ENCODE measurements around the gene TXNIP. TPM values are rescaled to one million over a fixed set of nuclear protein-coding genes. Genes with fewer than 3 reads are reported as not detected.

The TXNIP gene
- total RNA-seq, 1 experiment from 2014 or later, result 576 TPM

DNA sequence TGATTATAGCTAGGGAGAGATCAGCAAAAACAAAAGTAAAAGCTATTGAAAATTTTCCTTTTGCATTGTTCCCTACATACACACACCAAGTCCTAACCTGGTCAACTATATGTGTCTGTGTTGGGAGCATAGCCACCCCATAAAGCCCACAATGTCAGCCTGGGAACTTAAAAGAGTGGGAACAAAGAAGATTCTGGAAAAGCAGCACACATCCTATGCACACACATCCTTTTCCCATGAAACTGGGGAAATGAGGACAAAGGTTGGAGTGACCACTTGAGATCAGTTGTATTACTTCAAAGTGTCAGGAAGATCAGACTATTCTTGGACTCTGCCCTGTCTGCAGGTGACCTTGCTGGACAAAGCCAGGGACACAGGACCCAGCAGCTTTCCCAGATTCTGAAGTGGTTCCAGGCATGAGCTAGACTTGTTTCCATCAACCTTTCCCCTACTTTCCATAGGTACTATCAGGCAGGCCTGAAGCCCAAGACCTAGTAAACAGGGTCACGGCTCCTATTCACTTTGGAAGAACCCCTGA is 15.9 kb downstream of the TXNIP start:
- no TSS peak for BruUV-seq (replicated peaks)

DNA sequence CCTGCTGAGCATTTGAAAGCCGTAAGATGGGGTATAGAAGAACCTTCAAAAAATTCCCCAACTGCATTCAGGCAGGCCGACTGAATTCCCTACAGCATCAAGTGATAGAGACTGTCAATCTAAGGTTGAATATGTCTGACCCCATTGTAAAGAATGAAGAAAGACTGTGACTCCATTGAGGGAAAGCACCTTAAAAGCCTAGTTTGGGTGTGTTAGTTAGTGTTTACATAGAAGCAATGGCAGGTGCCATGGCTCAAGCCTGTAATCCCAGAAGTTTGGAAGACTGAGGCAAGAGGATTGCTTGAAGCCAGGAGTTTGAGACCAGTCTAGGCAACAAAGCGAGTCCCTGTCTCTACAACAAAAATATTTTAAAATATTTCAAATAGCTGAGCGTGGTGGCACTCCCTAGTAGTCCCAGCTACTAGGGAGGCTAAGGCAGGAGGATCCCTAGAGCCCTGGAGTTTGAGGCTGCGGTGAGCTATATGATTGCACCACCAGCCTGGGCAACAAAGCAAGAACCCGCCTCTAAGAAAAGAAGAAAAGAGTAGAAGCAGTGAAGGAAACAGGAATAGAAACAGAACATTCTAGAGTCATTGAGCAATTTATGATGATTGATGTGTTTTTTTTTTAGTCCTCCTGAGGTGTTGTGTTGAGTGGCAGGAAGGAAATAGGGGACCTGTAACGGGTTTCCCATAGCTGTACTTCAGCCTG is 16.5 kb downstream of the TXNIP start:
- BruUV-seq (replicated peaks), result TSS peak; percentile 84
- Mint-ChIP-seq H3K27me3 (ENCODE audit: insufficient read depth, unreplicated experiment) (no peaks in the 10 kb centered on the region), H3K9me3 (ENCODE audit: unreplicated experiment) (no peaks in the 10 kb centered on the region), H3K4me3 (ENCODE audit: unreplicated experiment) (no peak overlapping the region), H3K27ac (ENCODE audit: low read depth, unreplicated experiment) (no peak overlapping the region), H3K4me1 (ENCODE audit: insufficient read depth, unreplicated experiment) (peaks cover 16% of the 10 kb centered on the region), H3K36me3 (ENCODE audit: insufficient read depth, unreplicated experiment) (peaks cover 6% of the 10 kb centered on the region)
- intact Hi-C loops (cut with micrococcal nuclease), result loop anchor here (1.0 to 10.0 kb wide), 4 partner anchors 15 to 125 kb away; partner anchors contain the start of genes PIAS3, RBM8A and TXNIP
- ChIA-PET CTCF (interaction anchor here (0.6 to 24.2 kb wide), 12 partner anchors 11 to 135 kb away, joined by 3 to 773 read pairs (median 21); partner anchors contain the start of genes ANKRD34A, HJV, LIX1L and NUDT17), POLR2A (interaction anchor here (0.6 to 24.2 kb wide), 14 partner anchors 15 to 135 kb away, joined by 3 to 1309 read pairs (median 14); partner anchors contain the start of genes ANKRD34A, HJV, LIX1L and NUDT17)
- peak; percentile 56 for DNase-seq (ENCODE audit: unreplicated experiment)
- TF ChIP-seq, protein P1, sequence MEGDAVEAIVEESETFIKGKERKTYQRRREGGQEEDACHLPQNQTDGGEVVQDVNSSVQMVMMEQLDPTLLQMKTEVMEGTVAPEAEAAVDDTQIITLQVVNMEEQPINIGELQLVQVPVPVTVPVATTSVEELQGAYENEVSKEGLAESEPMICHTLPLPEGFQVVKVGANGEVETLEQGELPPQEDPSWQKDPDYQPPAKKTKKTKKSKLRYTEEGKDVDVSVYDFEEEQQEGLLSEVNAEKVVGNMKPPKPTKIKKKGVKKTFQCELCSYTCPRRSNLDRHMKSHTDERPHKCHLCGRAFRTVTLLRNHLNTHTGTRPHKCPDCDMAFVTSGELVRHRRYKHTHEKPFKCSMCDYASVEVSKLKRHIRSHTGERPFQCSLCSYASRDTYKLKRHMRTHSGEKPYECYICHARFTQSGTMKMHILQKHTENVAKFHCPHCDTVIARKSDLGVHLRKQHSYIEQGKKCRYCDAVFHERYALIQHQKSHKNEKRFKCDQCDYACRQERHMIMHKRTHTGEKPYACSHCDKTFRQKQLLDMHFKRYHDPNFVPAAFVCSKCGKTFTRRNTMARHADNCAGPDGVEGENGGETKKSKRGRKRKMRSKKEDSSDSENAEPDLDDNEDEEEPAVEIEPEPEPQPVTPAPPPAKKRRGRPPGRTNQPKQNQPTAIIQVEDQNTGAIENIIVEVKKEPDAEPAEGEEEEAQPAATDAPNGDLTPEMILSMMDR (IDR thresholded peaks at IDR 0.05; ENCODE audit: unreplicated experiment), result no peak

More for the DNA sequence above, 15.9 kb downstream of the TXNIP start:
- CTCF ChIA-PET, result interaction anchor here (0.6 to 24.2 kb wide), 9 partner anchors 10 to 89 kb away, joined by 3 to 773 read pairs (median 58); partner anchors contain the start of genes ANKRD34A, HJV, LIX1L and POLR3GL
- intact Hi-C loops (cut with micrococcal nuclease), result no loop called here
- H3K27me3 Mint-ChIP-seq (ENCODE audit: insufficient read depth, unreplicated experiment), result no peaks in the 10 kb centered on the region
- H3K4me3 Mint-ChIP-seq (ENCODE audit: unreplicated experiment), result no peak overlapping the region
- H3K9me3 Mint-ChIP-seq (ENCODE audit: unreplicated experiment), result no peaks in the 10 kb centered on the region
- no peak for DNase-seq (ENCODE audit: unreplicated experiment)
- peaks cover 6% of the 10 kb centered on the region for H3K36me3 Mint-ChIP-seq (ENCODE audit: insufficient read depth, unreplicated experiment)
- TF ChIP-seq, protein P1 (IDR thresholded peaks at IDR 0.05; ENCODE audit: unreplicated experiment), result no peak
- POLR2A ChIA-PET, result interaction anchor here (0.6 to 24.2 kb wide), 10 partner anchors 15 to 121 kb away, joined by 3 to 1309 read pairs (median 26); partner anchors contain the start of genes ANKRD34A, HJV, LIX1L and PIAS3
- H3K27ac Mint-ChIP-seq (ENCODE audit: low read depth, unreplicated experiment), result no peak overlapping the region
- peaks cover 22% of the 10 kb centered on the region for H3K4me1 Mint-ChIP-seq (ENCODE audit: insufficient read depth, unreplicated experiment)

DNA sequence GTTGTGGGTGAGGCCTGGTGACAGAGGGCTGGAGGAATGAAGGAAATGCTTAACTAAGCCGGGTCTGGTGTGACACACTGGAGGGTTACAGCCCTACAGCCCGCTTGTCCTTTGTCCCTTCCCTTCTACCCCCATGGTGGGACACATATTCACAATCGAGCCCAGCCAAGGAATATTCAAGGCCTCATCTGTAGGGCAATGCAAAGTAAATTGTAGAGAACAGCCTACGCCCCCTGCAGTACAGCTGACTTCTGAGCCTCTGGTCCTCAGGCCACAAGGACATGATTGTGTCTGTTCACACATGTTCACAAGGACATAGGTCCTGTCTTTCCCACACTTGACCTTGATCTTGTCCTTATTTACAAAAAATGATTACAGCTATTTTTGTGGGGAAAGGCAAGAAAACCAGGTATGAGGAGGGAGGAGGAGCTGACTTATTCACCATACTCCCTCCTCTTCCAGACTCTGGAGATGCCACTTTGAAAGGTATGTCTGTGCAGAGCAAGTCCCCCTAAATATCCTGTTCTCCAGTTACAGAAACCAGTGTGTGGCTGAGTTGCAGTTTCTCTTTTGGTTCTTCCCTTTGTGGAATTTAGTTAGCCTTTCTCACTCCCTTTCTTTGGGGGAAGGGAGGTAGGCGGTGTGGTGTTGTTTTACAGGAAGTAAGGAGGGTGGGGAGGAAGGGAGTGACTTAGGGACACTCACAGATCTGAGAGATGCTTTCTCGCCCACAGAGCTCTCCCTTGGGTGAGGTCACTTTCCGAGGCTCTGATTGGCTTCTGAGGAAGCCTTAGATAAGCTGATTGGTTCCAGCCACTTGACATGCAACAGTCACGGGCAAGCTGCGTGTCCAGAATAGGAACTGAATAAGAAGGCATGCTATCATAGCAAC is 17.3 kb downstream of the TXNIP start:
- Mint-ChIP-seq H3K27me3 (ENCODE audit: insufficient read depth, unreplicated experiment) (no peaks in the 10 kb centered on the region), H3K4me1 (ENCODE audit: insufficient read depth, unreplicated experiment) (peaks cover 11% of the 10 kb centered on the region), H3K9me3 (ENCODE audit: unreplicated experiment) (no peaks in the 10 kb centered on the region), H3K4me3 (ENCODE audit: unreplicated experiment) (no peak overlapping the region), H3K27ac (ENCODE audit: low read depth, unreplicated experiment) (no peak overlapping the region), H3K36me3 (ENCODE audit: insufficient read depth, unreplicated experiment) (peaks cover 6% of the 10 kb centered on the region)
- BruUV-seq (replicated peaks), result TSS peak; percentile 98
- ChIA-PET POLR2A (interaction anchor here (0.7 to 24.2 kb wide), 15 partner anchors 14 to 134 kb away, joined by 3 to 1309 read pairs (median 12); partner anchors contain the start of genes ANKRD34A, HJV, LIX1L and NUDT17), CTCF (interaction anchor here (0.5 to 24.2 kb wide), 16 partner anchors 12 to 134 kb away, joined by 3 to 773 read pairs (median 6); partner anchors contain the start of genes ANKRD34A, HJV, ITGA10 and LIX1L)
- peak; percentile 100 for DNase-seq (ENCODE audit: unreplicated experiment)
- TF ChIP-seq, protein P1 (IDR thresholded peaks at IDR 0.05; ENCODE audit: unreplicated experiment), result peak; percentile 18
- intact Hi-C loops (cut with micrococcal nuclease), result loop anchor here (1.0 to 10.0 kb wide), 4 partner anchors 14 to 124 kb away; partner anchors contain the start of genes PIAS3, RBM8A and TXNIP

Measured in MCF 10A (cell line).